ENCODE measurements around the gene TSC22D2. TPM values are rescaled to one million over a fixed set of nuclear protein-coding genes. Genes with fewer than 3 reads are reported as not detected.

The TSC22D2 gene
- total and polyA plus RNA-seq, 2 of the 8 experiments (the other 6 are each of a cell fraction or from before 2014, with no cell fraction given) = 3.4 to 27.6 TPM

- Histone ChIP-seq H3K18ac (ENCODE audit: extremely low read depth, low read length) (no peak overlapping the region), H3K56ac (replicated peaks; ENCODE audit: insufficient read length, low read depth, low read length) (no peak overlapping the region), H2AFZ (ENCODE audit: low read length) (no peak overlapping the region), H3K4me2 (ENCODE audit: insufficient read depth in 1 of 2, low read depth in 2 of 2, low read length in 2 of 2) (no peak overlapping the region), H3K79me1 (ENCODE audit: low read depth, low read length) (no peaks in the 10 kb centered on the region), H3K14ac (ENCODE audit: insufficient read length) (no peak overlapping the region), H3K23ac (ENCODE audit: insufficient read length) (no peak overlapping the region), H3K27ac (ENCODE audit: low read depth, low read length) (no peak overlapping the region), H3K4me1 (replicated peaks in 1 of 4; ENCODE audit: control insufficient read depth in 3 of 4, insufficient read depth in 4 of 4, low read length in 3 of 4) (peaks cover 0 to 6% (median under 1%) of the 10 kb centered on the region in 4 experiments; a peak in 1 of 7 replicates), H2AK5ac (ENCODE audit: low read depth, low read length) (no peak overlapping the region), H3K4me3 (ENCODE audit: extremely low read depth in 1 of 4, insufficient read depth in 2 of 4, low read depth in 3 of 4, low read length in 4 of 4) (no peak overlapping the region), H2BK120ac (replicated peaks; ENCODE audit: low read depth, low read length) (no peak overlapping the region), H4K20me1 (replicated peaks in 1 of 2; ENCODE audit: control insufficient read depth in 1 of 2, insufficient read depth in 2 of 2, low read length in 2 of 2) (no peaks in the 10 kb centered on the region), H2BK12ac (ENCODE audit: low read depth, low read length) (no peak overlapping the region), H3K36me3 (ENCODE audit: control insufficient read depth in 2 of 4, insufficient read depth in 4 of 4, low read length in 3 of 4) (no peaks in the 10 kb centered on the region), H4K5ac (ENCODE audit: insufficient read length, low read depth, low read length) (no peak overlapping the region), H4K91ac (replicated peaks; ENCODE audit: insufficient read length, low read length) (no peak overlapping the region), H3K79me2 (ENCODE audit: control insufficient read depth in 1 of 2, insufficient read depth in 2 of 2, low read length in 2 of 2) (no peaks in the 10 kb centered on the region), H4K8ac (ENCODE audit: extremely low read depth, insufficient read depth, low read length) (no peak overlapping the region), H3K27me3 (replicated peaks in 1 of 4; ENCODE audit: control insufficient read depth in 3 of 4, extremely low read depth in 1 of 4, insufficient read depth in 3 of 4, low read length in 3 of 4) (no peaks in the 10 kb centered on the region), H2BK15ac (ENCODE audit: low read length) (no peak overlapping the region), H3K4ac (replicated peaks; ENCODE audit: insufficient read length, low read depth, low read length) (no peak overlapping the region), H2BK20ac (ENCODE audit: low read length) (no peak overlapping the region), H2BK5ac (ENCODE audit: low read depth, low read length) (no peak overlapping the region), H3K9ac (replicated peaks in 1 of 4; ENCODE audit: extremely low read depth in 1 of 4, low read depth in 3 of 4, low read length in 3 of 4) (no peak overlapping the region), H3K9me3 (ENCODE audit: insufficient read depth in 2 of 2, low read depth in 1 of 2, low read length in 1 of 2) (no peaks in the 10 kb centered on the region), H3K23me2 (ENCODE audit: low read depth, low read length) (no peaks in the 10 kb centered on the region)
- ChIA-PET CTCF (ENCODE audit: partially characterized antibody) (interaction anchor here (1.2 to 1.4 kb wide), 5 partner anchors 14 to 229 kb away, joined by 3 to 5 read pairs (median 4); no protein-coding TSS in a partner anchor), POLR2A (ENCODE audit: partially characterized antibody) (interaction anchor here (1.3 to 1.5 kb wide), 2 partner anchors 12 to 33 kb away, joined by 4 to 5 read pairs; no protein-coding TSS in a partner anchor)
- TF ChIP-seq EGR1 (IDR thresholded peaks at IDR 0.05; ENCODE audit: borderline replicate concordance, low read depth, low read length) (no peak), RAD21 (IDR thresholded peaks at IDR 0.05 in 1 of 2, conservative IDR thresholded peaks at IDR 0.05 in 1 of 2; ENCODE audit: low read depth in 2 of 2, low read length in 2 of 2) (no peak), YY1 (IDR thresholded peaks at IDR 0.05; ENCODE audit: low read depth, low read length) (no peak), TBP (IDR thresholded peaks at IDR 0.05; ENCODE audit: low read depth, low read length) (no peak), HDAC6 (IDR thresholded peaks at IDR 0.05; ENCODE audit: low read depth, low read length) (no peak), BACH1 (IDR thresholded peaks at IDR 0.05; ENCODE audit: low read length) (no peak), TCF12 (IDR thresholded peaks at IDR 0.05; ENCODE audit: low read depth, low read length) (no peak), CREB1 (IDR thresholded peaks at IDR 0.05) (no peak)
- WGBS, 2 experiments (ENCODE audit: extremely low coverage in 1 of 2, insufficient coverage in 1 of 2, insufficient read length in 1 of 2, insufficient replicate concordance in 2 of 2, low coverage in 1 of 2, low lambda C conversion rate in 2 of 2, missing lambda C conversion rate in 1 of 2) = 90% methylated on average over 7 of the region's 7 CpGs; no CpG with 5 or more reads in 1 of the 2 experiments
- FAIRE-seq (no peak), DNase-seq (ENCODE audit: low read depth in 1 of 2, low spot score in 2 of 2) (no peak)
Measured at GRCh38 chr3:150469931-150470740, 62.0 kb downstream of the TSC22D2 start.

Measured in H1 (cell line).